H4 (cell line): ENCODE measurements around the gene LDHB. TPM values are rescaled to one million over a fixed set of nuclear protein-coding genes. Genes with fewer than 3 reads are reported as not detected.
"Not testable (repeated sequence)": the region's sequence is repeated elsewhere in the genome, so short reads cannot be mapped to it uniquely, and the experiment has no call there.

Experiments used
- DNase-seq: peaks from one replicate; pipeline ENCODE4 v3.0.0-alpha.2; 2015; ENCODE audit warnings: low spot score
- total RNA-seq: library from RNA; depleted of rRNA; stranded (reverse); fragments of >200 nt; shearing (Covaris generic); gene quantifications from 2 replicates; pipeline ENCODE4 v1.2.3, GENCODE V29; 2014

The LDHB gene
- total RNA-seq, 1 experiment from 2014 or later, result 1,752 TPM

DNA sequence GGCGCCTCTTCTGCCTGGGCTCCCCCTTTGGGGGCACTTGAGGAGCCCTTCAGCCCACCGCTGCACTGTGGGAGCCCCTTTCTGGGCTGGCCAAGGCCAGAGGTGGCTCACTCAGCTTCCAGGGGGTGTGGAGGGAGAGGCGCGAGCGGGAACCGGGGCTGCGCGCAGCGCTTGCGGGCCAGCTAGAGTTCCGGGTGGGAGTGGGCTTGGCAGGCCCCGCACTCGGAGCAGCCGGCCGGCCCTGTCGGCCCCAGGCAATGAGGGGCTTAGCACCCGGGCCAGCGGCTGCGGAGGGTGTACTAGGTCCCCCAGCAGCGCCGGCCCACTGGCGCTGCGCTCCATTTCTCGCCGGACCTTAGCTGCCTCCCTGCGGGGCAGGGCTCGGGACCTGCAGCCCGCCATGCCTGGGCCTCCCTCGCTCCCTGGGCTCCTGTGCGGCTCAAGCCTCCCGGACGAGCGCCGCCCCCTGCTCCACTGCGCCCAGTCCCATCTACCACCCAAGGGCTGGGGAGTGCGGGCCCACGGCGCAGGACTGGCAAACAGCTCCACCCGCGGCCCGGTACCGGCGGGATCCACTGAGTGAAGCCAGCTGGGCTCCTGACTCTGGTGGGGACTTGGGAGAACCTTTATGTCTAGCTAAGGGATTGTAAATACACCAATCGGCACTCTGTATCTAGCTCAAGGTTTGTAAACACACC is 3.9 kb upstream of the LDHB start:
- DNase-seq, result not testable (repeated sequence)

DNA sequence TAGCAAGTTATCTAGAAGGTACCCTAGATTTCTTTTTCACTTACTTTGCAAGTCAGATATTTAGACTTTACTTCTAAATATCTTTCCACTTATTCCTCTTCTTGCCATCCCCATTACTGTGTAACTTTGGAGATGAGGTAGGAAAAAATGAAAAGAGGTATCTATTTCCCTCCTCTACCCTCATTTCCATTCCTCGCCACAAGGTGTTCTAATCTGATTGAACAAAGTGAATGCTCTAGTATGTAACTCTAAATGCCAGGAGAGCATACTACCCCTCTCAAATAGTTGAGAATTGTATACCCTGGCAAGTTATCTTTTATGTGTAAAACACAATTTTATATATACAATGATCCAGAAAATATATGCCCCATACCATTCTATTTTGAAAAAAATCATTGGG is 1.7 kb upstream of the LDHB start:
- no peak for DNase-seq

DNA sequence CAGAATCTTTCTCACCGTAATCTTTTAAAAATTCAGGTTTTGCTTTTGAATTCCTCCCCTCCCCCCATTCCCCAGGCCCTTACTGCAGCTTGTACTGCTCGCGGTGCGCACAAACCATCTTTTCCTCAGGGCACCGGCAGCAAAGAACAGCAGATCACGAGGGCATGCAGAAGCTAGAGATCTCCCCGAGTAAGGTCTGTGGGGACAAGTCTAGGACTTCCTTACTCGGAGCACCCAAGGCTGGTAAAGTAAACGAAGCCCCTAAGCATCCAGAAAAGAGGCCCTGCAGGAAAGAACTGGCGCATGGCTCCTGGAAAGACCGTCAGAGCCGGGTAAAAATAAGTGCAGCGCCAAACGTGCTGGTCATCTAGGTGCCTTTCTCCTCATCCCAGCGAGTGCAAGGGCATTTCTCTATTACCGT is 727 bp downstream of the LDHB start:
- DNase-seq, result peak; percentile 21

DNA sequence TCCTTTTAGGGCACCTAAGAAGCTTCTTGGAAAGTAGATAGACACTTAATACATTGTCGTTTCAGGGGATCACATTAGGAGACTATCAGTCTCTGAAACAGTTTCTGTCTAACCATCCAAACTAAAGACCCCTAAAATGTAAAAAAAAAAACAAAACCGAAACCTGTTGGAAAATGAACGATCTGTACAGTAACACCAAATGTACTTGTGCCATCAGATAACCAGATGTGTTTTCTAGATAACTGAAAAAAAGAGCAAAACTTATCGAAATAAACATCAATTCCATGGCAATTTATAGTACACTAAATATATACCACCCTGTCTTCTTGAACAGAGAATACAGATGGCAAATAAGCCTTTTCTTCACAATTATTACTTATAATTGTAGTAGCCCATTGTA is 2.1 kb downstream of the LDHB start:
- no peak for DNase-seq

DNA sequence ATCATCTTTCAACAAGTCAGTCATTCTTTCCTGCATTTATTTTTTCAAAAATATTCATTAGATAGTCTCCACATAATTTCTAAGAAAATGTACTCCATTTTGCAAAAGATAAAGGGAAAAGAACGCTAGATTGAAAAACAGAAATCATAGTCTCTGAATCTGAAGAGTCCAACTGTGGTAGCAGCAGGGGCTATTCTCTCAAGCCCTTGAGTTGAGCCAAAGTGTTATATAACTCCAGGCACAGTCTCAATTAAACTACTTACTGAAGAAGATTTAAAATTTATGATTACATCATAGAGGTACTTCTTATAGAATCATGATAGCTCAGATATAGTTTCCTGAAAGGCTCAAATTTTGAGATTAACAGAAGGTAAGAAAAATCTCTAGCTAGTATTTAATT is 5.8 kb downstream of the LDHB start:
- no peak for DNase-seq

DNA sequence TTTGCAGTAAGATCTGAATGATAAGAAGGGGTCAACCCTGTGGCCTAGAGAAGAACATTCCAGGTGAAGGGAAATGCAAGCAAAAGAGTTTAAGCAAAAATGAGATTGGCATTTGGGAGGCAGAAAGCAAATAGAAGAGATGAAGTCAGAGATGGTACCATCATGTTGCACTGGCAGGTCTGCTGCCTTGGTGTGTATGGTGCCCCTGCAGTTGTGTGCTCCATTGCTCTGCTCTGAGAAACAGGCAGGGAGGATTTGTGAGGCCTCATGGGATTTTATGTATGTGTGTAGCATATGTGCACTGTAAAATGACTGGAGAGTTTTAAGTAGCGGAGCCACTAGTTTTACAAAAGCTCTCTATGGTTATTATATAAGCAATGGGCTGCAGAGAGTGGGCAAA is 6.6 kb downstream of the LDHB start:
- DNase-seq, result no peak

DNA sequence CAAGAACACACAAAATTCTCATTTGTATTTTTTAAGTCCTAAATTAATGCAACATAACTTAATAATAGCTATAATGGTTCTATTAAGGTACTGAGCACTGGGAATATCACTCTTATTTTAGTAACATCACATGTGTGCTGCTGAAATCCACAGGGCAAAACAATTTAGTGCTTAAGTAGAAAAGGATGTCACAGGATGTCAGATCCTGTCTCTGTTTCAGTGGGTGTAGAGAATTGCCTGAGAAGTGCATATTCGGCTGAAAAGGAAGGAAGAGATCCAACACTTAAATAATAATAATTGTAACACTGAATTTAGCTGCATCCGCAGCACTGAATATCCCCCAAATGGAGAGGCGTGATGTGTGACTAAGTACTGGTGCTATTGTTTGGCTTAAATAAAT is 8.6 kb downstream of the LDHB start:
- DNase-seq, result no peak

DNA sequence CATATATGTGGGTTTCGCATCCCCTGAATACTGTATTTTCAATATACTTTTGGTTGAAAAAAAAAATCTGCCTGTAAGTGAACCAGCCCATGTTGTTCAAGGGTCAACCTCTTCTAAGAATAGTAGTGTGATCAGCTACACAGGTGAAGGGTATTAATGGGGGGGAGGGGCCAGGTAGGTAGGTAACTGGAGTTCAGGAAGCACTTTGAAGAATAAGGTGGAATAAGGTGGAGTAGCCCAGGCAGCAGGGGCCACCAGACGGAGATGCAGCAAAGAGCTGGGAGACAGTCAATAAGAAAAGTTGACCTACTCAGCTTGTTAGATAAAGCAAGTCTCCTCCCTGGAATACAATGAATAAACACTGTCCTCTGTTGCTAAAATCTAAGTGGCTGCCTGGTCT is 9.3 kb downstream of the LDHB start:
- DNase-seq, result no peak

DNA sequence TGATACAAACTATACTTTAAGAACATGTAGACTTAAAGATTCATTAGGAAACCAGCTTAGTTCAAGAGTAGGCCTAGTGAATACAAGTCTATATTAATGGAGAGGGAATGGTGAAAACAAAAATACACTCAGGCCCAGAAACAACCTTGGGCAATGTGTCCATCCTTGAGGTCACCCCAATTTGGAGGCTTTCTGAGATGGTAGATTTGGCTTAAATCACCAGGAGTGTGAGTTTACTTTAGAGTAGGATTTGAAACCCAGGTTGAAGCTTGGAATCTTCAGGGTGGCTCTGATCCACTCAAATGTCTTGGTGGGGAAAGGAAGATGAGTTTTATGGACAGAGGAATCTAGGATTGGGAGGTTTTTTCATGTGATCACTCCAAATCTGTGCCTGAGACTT is 10.5 kb downstream of the LDHB start:
- no peak for DNase-seq

DNA sequence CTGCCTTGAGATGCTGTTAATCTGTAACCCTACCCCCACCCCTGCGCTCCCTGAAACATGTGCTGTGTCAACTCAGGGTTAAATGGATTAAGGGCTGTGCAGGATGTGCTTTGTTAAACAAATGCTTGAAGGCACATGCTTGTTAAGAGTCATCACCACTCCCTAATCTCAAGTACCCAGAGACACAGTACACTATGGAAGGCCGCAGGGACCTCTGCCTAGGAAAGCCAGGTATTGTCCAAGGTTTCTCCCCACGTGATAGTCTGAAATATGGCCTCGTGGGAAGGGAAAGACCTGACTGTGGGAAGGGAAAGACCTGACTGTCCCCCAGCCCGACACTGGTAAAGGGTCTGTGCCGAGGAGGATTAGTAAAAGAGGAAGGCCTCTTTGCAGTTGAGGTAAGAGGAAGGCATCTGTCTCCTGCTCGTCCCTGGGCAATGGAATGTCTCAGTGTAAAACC is 12.6 kb downstream of the LDHB start:
- not testable (repeated sequence) for DNase-seq

DNA sequence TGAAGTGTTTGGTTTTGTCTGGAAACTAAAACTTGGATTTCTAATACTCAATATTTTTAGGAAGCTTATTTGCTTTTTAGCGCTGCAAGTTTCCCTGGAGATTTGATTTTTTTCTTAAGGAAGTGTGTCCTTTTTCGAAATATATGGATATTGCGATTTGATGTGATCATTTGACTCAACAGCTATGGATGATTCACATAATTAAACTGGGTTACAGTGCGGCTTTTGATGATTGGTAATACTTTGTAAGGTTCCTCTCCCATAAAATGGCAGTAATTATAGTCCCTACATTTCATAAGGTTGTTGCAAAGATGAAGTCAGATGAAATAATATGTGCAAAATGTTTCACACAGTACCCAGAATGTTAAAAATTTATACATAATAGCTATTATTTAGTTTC is 13.1 kb downstream of the LDHB start:
- DNase-seq, result no peak

DNA sequence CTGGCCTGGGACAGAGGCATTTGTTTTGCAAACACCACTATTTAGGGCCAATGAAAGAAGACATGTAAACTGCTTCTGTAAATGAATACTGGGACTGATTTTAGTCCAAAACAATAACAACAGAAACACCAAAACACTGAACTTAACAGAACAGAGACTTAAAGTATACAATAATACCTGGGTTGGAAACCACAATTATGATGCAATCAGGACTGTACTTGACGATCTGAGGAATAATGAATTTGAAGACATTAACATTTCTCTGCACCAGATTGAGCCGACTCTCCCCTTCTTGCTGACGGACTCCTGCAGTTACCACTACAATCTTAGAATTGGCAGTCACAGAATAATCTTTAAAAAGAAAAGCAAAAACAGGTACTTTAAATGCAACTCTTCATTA is 13.9 kb downstream of the LDHB start:
- DNase-seq, result no peak

DNA sequence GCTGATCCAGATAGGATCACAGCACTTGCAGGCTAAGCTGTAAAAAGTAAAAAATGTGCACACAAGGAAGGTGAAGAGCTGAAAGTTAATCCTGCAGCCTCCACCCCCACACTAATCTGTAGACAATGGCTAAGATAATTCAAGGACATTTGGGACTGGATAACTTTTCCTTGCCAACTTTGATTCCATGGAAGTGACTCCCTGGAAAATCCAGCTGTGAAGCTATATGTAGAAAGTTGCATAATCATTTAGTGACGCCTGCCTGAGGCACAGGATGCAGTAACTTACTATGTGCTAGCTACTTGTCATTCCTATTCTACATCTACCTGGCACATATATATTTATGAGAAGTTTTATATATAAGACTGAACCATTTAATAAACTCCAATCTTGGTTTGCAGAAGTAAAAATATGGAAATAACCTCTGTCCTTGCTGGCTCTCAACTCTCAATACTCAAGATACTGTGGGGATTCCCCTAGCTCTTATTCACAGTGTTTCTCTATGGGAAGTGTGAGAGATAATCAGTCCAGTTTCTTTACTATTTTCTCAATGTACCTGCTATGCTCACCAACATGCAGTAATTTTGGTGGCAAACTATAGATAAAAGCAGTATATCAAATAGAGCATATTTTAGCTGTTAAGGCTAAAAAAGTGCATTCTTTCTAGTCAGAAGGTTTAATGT is 14.8 kb downstream of the LDHB start:
- no peak for DNase-seq

DNA sequence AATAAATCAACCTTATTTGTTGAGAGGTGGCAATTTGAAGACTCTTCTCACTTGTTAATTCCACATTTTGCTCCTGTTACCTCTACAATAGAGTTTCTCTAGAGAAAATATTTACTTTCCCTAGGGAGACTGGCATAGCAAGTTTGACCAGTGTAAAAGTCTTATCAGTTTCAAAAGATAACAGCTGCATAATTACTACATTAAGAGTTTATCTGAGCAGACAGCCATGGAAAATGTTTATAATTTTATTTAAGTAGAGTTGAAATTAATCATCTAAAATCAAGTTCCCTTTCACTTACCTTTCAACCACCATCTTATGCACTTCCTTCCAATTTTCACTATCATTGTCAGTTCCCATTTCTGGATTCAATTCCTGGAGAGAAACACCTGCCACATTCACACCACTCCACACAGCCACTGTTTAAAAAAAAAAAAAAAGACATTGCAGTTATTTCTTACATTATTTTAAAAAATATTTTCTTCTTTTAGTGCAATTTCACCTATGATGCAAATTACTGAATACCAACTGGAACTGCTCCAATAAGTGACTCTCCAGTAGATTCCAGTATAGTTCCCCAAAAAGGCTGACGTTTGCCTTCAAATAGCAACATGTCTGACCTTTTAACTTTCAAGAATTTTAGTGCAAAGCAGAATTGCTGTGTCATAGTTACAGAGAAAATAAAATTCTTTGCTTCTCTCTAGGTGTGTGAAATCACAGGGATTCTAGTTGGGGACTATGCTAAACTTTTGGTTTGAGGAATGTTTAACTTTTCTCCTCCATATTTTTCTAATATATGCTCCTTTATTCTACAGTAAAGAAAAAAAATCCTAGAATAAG is 19.4 kb downstream of the LDHB start:
- DNase-seq, result no peak

DNA sequence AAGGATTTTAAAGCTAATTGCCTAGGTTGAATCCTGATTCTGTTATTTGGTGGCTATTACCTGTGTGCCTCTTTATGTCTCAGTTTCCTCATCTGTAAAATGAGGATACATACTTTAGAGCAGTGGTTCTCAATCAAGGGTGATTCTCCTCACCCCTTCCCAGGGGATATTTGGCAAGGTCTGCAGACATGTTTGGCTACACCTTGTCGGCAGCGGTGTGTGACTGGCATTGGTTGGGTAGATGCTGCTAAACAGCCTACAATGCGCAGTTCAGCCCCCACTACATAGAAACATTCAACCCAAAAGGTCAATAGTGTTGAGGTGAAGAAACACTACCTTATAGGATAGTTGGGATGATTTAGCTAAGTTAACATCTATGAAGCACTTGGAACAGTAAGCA is 23.4 kb downstream of the LDHB start:
- DNase-seq, result no peak

DNA sequence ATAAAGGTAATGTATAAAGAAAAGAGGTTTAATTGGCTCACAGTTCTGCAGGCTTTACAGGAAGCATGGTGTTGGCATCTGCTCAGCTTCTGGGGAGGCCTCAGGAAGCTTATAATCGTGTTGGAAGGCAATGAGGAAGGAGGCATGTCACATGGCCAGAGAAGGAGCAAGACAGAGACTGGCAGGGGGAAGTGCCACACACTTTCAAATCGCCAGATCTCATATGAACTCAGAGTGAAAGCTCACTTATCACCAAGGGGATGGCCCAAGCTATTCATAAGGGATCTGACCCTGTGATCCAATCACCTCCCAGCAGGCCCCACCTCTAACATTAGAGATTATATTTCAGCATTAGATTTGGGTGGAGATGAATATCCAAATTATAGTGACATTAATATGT is 26.3 kb downstream of the LDHB start:
- no peak for DNase-seq

DNA sequence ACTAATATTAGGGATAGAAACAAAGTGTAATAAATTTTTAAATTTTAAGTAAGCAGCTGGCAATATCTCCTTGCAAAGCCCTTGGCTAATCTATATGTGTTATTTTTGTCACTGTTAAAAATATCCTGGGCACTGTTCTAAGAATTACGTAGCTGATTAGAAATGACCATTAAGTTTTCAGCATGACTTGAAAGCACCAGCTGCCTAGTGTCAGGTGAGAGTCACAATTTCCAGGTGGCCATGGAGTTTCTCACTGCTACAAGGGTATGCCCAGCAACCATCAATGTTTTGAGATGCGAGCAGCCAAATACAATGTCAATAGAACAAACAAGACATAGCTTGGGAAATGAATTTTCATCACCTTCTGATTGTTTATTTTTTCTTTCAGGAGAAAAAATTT is 29.7 kb downstream of the LDHB start:
- DNase-seq, result no peak

DNA sequence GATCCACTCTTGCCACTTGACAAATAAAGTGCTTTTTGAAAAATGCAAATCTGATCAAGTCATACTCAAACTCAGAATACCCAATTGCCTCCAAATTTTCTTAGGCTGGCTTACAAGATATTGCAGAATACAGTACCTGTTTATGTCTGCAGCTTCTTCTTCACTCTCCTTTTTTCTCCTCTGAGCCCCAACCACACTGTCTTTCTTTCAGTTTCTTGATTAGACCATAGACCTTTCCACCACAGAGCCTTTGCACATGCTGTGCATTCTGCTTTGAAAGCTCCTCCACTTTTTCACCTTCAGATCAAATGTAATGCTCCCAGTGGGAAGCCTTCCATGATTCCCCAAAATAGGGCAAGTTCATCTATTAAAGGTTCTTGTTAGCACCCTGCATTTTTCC is 39.1 kb downstream of the LDHB start:
- no peak for DNase-seq

DNA sequence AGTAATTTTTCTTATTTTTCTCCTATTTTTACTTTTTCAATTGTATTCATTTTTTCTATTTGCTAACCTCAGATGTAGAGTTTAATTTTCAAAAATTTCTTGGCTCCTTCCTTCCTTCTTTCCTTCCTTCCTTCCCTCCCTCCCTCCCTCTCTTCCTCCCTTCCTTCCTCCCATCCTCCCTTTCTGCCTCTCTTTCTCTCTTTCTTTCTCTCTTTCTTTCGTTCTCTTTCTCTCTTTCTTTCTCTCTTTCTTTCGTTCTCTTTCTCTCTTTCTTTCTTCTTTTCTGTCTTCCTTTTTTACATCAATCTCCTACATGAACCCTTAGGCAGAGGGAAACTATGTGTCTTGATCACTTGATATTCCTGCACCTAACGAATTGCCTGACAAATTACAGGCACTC is 40.6 kb downstream of the LDHB start:
- no peak for DNase-seq

DNA sequence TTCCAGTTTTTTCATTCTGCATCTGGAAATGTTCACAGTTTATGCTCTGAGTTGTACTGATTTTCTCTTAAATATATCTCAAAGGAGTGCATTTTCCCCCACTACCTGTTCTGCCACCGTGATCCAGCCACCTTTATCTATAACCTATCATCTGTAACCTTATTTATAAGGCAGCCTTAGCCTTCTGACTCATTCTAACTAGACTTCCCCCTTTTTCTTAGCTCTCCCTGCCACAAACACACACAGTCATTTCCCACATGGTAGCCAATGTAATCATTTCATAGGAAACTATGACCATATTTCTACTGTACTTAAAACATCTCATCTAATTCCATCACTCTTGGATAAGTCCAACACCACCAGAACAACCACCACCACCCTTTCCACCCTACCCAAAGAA is 42.2 kb downstream of the LDHB start:
- DNase-seq, result no peak

DNA sequence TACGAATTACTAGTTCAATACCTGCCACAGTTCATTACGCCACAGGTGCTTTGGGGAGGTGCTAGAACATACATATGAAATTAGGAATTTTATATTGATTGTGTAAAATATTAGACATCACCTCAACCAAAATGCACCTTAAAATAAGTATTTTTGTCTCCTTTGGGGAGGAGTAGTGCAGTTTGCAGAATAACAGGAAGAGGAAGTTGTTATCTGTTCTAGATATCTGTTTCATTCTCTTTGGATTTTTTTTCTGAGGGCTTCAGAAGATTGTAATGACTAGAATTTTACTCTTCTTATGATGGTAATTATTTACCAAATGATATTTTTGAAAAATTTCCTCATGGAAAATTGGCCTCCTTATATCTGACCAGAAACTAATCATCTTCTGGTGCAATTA is 43.1 kb downstream of the LDHB start:
- no peak for DNase-seq

DNA sequence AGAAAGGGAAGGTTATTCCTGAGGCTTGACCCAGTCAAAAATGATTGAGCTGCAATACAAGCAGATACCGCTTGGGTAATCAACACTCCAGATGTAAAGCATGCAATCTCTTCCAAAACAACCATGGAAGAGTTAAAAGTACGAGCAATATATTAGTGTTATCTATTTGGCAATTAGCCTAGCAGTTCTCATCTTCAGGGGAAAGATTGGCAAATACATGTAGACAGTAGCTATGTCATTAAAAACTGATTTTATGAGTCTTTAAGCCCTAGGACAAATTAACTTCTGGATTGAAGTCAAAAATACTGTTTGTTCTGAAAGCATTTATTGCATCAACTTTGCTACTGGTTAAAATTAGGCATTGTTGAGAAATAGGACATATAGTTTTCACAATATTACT is 43.7 kb downstream of the LDHB start:
- DNase-seq, result no peak

DNA sequence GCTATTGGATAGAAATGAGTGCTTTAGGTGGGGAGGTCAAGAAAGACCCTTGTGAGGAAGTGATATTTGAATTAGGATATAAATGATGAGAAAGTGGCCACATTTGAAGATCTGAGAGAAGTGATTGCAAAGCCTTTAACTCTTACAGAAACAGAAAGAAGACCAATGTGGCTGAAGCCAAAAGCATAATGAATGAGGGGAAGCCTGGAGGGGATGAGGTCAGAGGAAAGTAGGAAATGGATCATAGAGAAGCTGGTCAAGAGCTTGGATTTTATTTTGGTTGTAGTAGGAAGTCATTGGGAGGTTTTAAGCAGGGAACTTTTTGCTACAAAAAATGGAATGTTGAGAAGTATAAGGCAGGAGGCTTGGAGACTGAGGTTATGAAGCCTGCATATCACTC is 49.4 kb downstream of the LDHB start:
- no peak for DNase-seq
